ENCODE measurements around the gene CKS1B.

The CKS1B gene

GRCh38 chr1:155001425-155001674 lies 26.9 kb downstream of the CKS1B start:
- DNase-seq (ENCODE audit: low spot score) (no peak), ATAC-seq (ENCODE audit: low read depth) (peak; percentile 8; the same call in 2 of the 3 replicates)
- peaks cover 12% of the 10 kb centered on the region for H3K36me3 ChIP-seq (ENCODE audit: low read depth)
- no peaks in the 10 kb centered on the region for H3K27me3 ChIP-seq (ENCODE audit: insufficient read depth, poor library complexity, severe bottlenecking)
- TF ChIP-seq, protein P1, sequence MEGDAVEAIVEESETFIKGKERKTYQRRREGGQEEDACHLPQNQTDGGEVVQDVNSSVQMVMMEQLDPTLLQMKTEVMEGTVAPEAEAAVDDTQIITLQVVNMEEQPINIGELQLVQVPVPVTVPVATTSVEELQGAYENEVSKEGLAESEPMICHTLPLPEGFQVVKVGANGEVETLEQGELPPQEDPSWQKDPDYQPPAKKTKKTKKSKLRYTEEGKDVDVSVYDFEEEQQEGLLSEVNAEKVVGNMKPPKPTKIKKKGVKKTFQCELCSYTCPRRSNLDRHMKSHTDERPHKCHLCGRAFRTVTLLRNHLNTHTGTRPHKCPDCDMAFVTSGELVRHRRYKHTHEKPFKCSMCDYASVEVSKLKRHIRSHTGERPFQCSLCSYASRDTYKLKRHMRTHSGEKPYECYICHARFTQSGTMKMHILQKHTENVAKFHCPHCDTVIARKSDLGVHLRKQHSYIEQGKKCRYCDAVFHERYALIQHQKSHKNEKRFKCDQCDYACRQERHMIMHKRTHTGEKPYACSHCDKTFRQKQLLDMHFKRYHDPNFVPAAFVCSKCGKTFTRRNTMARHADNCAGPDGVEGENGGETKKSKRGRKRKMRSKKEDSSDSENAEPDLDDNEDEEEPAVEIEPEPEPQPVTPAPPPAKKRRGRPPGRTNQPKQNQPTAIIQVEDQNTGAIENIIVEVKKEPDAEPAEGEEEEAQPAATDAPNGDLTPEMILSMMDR (IDR thresholded peaks at IDR 0.05; ENCODE audit: poor library complexity, severe bottlenecking): no peak
- peak overlapping the region; percentile 96 for H3K27ac ChIP-seq (ENCODE audit: poor library complexity, severe bottlenecking)
- H3K9me3 ChIP-seq (ENCODE audit: severe bottlenecking): no peaks in the 10 kb centered on the region
- peaks cover 25% of the 10 kb centered on the region for H3K4me1 ChIP-seq (ENCODE audit: insufficient read depth, poor library complexity, severe bottlenecking)
- peak overlapping the region; percentile 59 for H3K4me3 ChIP-seq (ENCODE audit: severe bottlenecking)

GRCh38 chr1:155001675-155002463 lies 27.4 kb downstream of the CKS1B start:
- H3K27me3 ChIP-seq (ENCODE audit: insufficient read depth, poor library complexity, severe bottlenecking): no peaks in the 10 kb centered on the region
- H3K27ac ChIP-seq (ENCODE audit: poor library complexity, severe bottlenecking): peak overlapping the region; percentile 96
- ATAC-seq (ENCODE audit: low read depth): peak; percentile 59
- peak; percentile 100 for DNase-seq (ENCODE audit: low spot score)
- H3K4me1 ChIP-seq (ENCODE audit: insufficient read depth, poor library complexity, severe bottlenecking): peaks cover 30% of the 10 kb centered on the region
- H3K36me3 ChIP-seq (ENCODE audit: low read depth): peaks cover 17% of the 10 kb centered on the region
- peak overlapping the region; percentile 59 for H3K4me3 ChIP-seq (ENCODE audit: severe bottlenecking)
- no peaks in the 10 kb centered on the region for H3K9me3 ChIP-seq (ENCODE audit: severe bottlenecking)
- TF ChIP-seq, protein P1 (IDR thresholded peaks at IDR 0.05; ENCODE audit: poor library complexity, severe bottlenecking): peak; percentile 66

- no peaks in the 10 kb centered on the region for H3K9me3 ChIP-seq (ENCODE audit: severe bottlenecking)
- H3K27me3 ChIP-seq (ENCODE audit: insufficient read depth, poor library complexity, severe bottlenecking): no peaks in the 10 kb centered on the region
- peaks cover 38% of the 10 kb centered on the region for H3K4me1 ChIP-seq (ENCODE audit: insufficient read depth, poor library complexity, severe bottlenecking)
- peak; percentile 72 for DNase-seq (ENCODE audit: low spot score)
- peak within 1 kb of the TSS; percentile 93 for H3K4me3 ChIP-seq (ENCODE audit: severe bottlenecking)
- TF ChIP-seq, protein P1 (IDR thresholded peaks at IDR 0.05; ENCODE audit: poor library complexity, severe bottlenecking): no peak
- peaks cover 25% of the 10 kb centered on the region for H3K36me3 ChIP-seq (ENCODE audit: low read depth)
- peak within 1 kb of the TSS; percentile 96 for H3K27ac ChIP-seq (ENCODE audit: poor library complexity, severe bottlenecking)
- ATAC-seq (ENCODE audit: low read depth): peak; percentile 2
Observed at GRCh38 chr1:155002464-155003226, 28.2 kb downstream of the CKS1B start, which contains the start of gene ZBTB7B. TSS of gene ZBTB7B (plus strand) at chr1:155002802. CDS start at chr1:155014661, 11,859 bp downstream.

DNA sequence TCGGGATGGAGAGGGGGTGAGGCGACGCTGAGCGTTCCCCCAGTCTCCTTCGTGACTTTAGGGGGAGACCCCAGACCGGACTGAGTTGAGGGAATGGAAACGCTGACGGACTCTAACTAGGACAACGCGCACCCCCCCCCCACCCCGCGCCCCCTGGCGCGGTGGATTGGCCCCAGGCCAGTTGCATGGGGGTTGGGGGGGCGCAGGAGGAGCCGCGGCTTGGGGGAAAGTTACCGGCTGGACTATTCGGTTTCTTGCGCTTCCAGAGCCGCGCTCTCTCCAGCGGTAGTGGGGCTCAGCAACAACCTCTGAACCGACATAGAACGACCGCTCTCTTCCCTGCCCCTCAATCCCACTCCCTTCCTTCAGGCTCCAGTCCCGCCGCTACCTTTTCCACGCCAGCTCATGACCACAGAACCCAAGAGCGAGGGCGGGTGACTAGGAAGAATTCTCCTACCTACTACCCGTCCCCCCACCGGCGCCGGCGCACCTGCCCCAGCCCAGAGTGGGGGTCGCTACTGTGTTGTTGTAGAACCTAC lies 28.8 kb downstream of the CKS1B start:
- Histone ChIP-seq H3K9me3 (ENCODE audit: severe bottlenecking) (no peaks in the 10 kb centered on the region), H3K36me3 (ENCODE audit: low read depth) (peaks cover 30% of the 10 kb centered on the region), H3K27me3 (ENCODE audit: insufficient read depth, poor library complexity, severe bottlenecking) (no peaks in the 10 kb centered on the region), H3K27ac (ENCODE audit: poor library complexity, severe bottlenecking) (peak overlapping the region; percentile 96), H3K4me3 (ENCODE audit: severe bottlenecking) (peak overlapping the region; percentile 93), H3K4me1 (ENCODE audit: insufficient read depth, poor library complexity, severe bottlenecking) (peaks cover 45% of the 10 kb centered on the region)
- TF ChIP-seq, protein P1 (IDR thresholded peaks at IDR 0.05; ENCODE audit: poor library complexity, severe bottlenecking): no peak
- DNase-seq (ENCODE audit: low spot score) (peak; percentile 70), ATAC-seq (ENCODE audit: low read depth) (no peak)

All from RWPE2 (cell line).